Nephron (organoid): ENCODE results near the gene UBAP2L.

Source experiments
- H3K27ac Mint-ChIP-seq, 3 experiments: 2 replicates each; pipeline ENCODE4 v1.8.0; 2020; ENCODE audit warnings: mixed read lengths in 3 of 3, mild to moderate bottlenecking in 2 of 3, moderate library complexity in 1 of 3
- H3K27me3 Mint-ChIP-seq: 2 replicates; pipeline ENCODE4 v1.8.0; 2021; ENCODE audit warnings: low read depth, mild to moderate bottlenecking, moderate library complexity, mixed read lengths
- H3K36me3 Mint-ChIP-seq: 2 replicates; pipeline ENCODE4 v1.8.0; 2020; ENCODE audit warnings: low read depth, mixed read lengths
- H3K4me1 Mint-ChIP-seq: 2 replicates; pipeline ENCODE4 v1.8.0; 2020; ENCODE audit warnings: mixed read lengths
- H3K4me3 Mint-ChIP-seq, 3 experiments: 2 replicates each; pipeline ENCODE4 v1.8.0; 2020; ENCODE audit warnings: mild to moderate bottlenecking in 3 of 3, mixed read lengths in 3 of 3, moderate library complexity in 2 of 3
- H3K9me3 Mint-ChIP-seq: 2 replicates; pipeline ENCODE4 v1.8.0; 2020; ENCODE audit warnings: mixed read lengths
- CTCF ChIP-seq, 3 experiments: fragments of 200-600 bp; sonication (generic); IDR thresholded peaks; one replicate each; pipeline ENCODE4 v1.5.0; 2021; ENCODE audit warnings: antibody characterized with exemption in 3 of 3; ENCODE audit not compliant: unreplicated experiment in 3 of 3

The UBAP2L gene

GRCh38 chr1:154263465-154264332 is 42.9 kb downstream of the UBAP2L start:
- H3K36me3 Mint-ChIP-seq, result peaks cover 72% of the 10 kb centered on the region
- no peaks in the 10 kb centered on the region for H3K27me3 Mint-ChIP-seq
- H3K4me3 Mint-ChIP-seq, result no peak overlapping the region
- H3K27ac Mint-ChIP-seq, result peak overlapping the region in 1 of 3 experiments; percentile 43
- TF ChIP-seq CTCF (IDR thresholded peaks at IDR 0.05; ENCODE audit: unreplicated experiment in 3 of 3), result no peak
- H3K9me3 Mint-ChIP-seq, result no peaks in the 10 kb centered on the region
- H3K4me1 Mint-ChIP-seq, result no peaks in the 10 kb centered on the region

- TF ChIP-seq CTCF (IDR thresholded peaks at IDR 0.05; ENCODE audit: unreplicated experiment in 3 of 3), result no peak
- no peaks in the 10 kb centered on the region for H3K27me3 Mint-ChIP-seq
- no peak overlapping the region for H3K4me3 Mint-ChIP-seq
- peak overlapping the region in 1 of 3 experiments; percentile 43 for H3K27ac Mint-ChIP-seq
- peaks cover 76% of the 10 kb centered on the region for H3K36me3 Mint-ChIP-seq
- no peaks in the 10 kb centered on the region for H3K9me3 Mint-ChIP-seq
- no peaks in the 10 kb centered on the region for H3K4me1 Mint-ChIP-seq
These were observed 43.7 kb downstream of the UBAP2L start for GRCh38 chr1:154264454-154264853.

- TF ChIP-seq CTCF (IDR thresholded peaks at IDR 0.05; ENCODE audit: unreplicated experiment in 3 of 3), result no peak
- Mint-ChIP-seq H3K27me3 (no peaks in the 10 kb centered on the region), H3K9me3 (no peaks in the 10 kb centered on the region), H3K4me3 (no peak overlapping the region), H3K27ac (no peak overlapping the region), H3K4me1 (no peaks in the 10 kb centered on the region), H3K36me3 (peaks cover 78% of the 10 kb centered on the region)
These were observed 44.8 kb downstream of the UBAP2L start for GRCh38 chr1:154265586-154265985.

GRCh38 chr1:154270833-154271232 is 50.1 kb downstream of the UBAP2L start:
- Mint-ChIP-seq H3K27ac (peak overlapping the region; percentile 65 to 97 (median 95)), H3K36me3 (peaks cover 50% of the 10 kb centered on the region), H3K4me1 (peaks cover 18% of the 10 kb centered on the region), H3K9me3 (no peaks in the 10 kb centered on the region), H3K27me3 (no peaks in the 10 kb centered on the region), H3K4me3 (peak overlapping the region; percentile 73 to 98 (median 80))
- no peak for TF ChIP-seq CTCF (IDR thresholded peaks at IDR 0.05; ENCODE audit: unreplicated experiment in 3 of 3)

- H3K9me3 Mint-ChIP-seq, result no peaks in the 10 kb centered on the region
- peak within 1 kb of the TSS; percentile 97 to 98 (median 98) for H3K4me3 Mint-ChIP-seq
- peaks cover 41% of the 10 kb centered on the region for H3K36me3 Mint-ChIP-seq
- peak within 1 kb of the TSS; percentile 95 to 97 (median 96) for H3K27ac Mint-ChIP-seq
- peak; percentile 69 to 86 (median 72) for TF ChIP-seq CTCF (IDR thresholded peaks at IDR 0.05; ENCODE audit: unreplicated experiment in 3 of 3)
- peaks cover 18% of the 10 kb centered on the region for H3K4me1 Mint-ChIP-seq
- no peaks in the 10 kb centered on the region for H3K27me3 Mint-ChIP-seq
These were observed 51.7 kb downstream of the UBAP2L start, which contains the start of gene HAX1 for GRCh38 chr1:154272217-154272998. HAX1 (plus strand) TSS chr1:154272629; CDS start chr1:154272724, 95 bp downstream.
